ENCODE measurements around the gene LRRIQ4.

LRRIQ4 gene

DNA sequence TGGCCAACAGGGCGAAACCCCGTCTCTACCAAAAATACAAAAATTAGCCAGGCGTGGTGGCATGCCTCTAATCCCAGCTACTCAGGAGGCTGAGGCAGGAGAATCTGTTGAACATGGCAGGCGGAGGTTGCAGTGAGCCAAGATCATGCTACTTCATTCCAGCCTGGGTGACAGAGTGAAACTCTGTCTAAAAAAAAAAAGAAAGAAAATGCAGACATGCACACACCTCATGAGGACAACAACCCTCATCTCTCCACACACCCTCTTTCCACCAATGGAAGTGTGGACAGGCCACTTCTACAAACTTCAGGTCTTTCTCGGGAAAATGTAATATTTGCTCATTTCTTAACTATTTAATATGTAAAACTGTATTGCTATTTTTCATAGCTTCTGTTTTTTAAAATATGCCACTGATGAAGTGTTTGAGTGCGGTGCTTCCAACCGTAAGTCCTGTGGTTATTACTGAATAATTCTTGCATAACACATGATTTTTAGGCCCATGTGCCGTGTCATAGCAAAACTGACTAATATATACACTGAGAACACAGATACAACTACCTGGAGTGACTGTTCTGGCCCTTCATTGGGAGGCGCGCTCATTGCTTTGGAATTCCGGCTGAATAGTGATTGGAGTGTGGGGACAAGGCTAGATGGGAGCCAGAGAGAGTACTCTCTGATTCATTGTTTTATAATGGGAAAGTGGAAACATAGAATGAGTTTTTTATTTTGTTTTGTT, 34.0 kb downstream of the LRRIQ4 start:
- Histone ChIP-seq H3K36me3 (no peaks in the 10 kb centered on the region), H3K27ac (no peak overlapping the region), H3K9me3 (no peaks in the 10 kb centered on the region), H3K27me3 (no peaks in the 10 kb centered on the region), H3K4me1 (ENCODE audit: control insufficient read depth in 1 of 2, insufficient read depth in 1 of 2, low read depth in 1 of 2, low read length in 1 of 2) (peaks cover 0 to 5% of the 10 kb centered on the region in 2 experiments), H3K4me3 (ENCODE audit: low read depth in 1 of 2, low read length in 1 of 2) (no peak overlapping the region)
- no peak for TF ChIP-seq CTCF (IDR thresholded peaks at IDR 0.05)

GRCh38 chr3:169847896-169848295, 35.2 kb downstream of the LRRIQ4 start:
- Histone ChIP-seq H3K4me3 (ENCODE audit: low read depth in 1 of 2, low read length in 1 of 2) (no peak overlapping the region), H3K9me3 (no peaks in the 10 kb centered on the region), H3K4me1 (ENCODE audit: control insufficient read depth in 1 of 2, insufficient read depth in 1 of 2, low read depth in 1 of 2, low read length in 1 of 2) (peaks cover 0 to 5% of the 10 kb centered on the region in 2 experiments), H3K36me3 (no peaks in the 10 kb centered on the region), H3K27me3 (no peaks in the 10 kb centered on the region), H3K27ac (no peak overlapping the region)
- no peak for TF ChIP-seq CTCF (IDR thresholded peaks at IDR 0.05)

GRCh38 chr3:169848741-169849140, 36.1 kb downstream of the LRRIQ4 start:
- H3K9me3 ChIP-seq = no peaks in the 10 kb centered on the region
- H3K4me3 ChIP-seq (ENCODE audit: low read depth in 1 of 2, low read length in 1 of 2) = no peak overlapping the region
- no peak overlapping the region for H3K27ac ChIP-seq
- TF ChIP-seq CTCF (IDR thresholded peaks at IDR 0.05) = no peak
- H3K36me3 ChIP-seq = no peaks in the 10 kb centered on the region
- no peaks in the 10 kb centered on the region for H3K4me1 ChIP-seq (ENCODE audit: control insufficient read depth in 1 of 2, insufficient read depth in 1 of 2, low read depth in 1 of 2, low read length in 1 of 2)
- H3K27me3 ChIP-seq = no peaks in the 10 kb centered on the region

DNA sequence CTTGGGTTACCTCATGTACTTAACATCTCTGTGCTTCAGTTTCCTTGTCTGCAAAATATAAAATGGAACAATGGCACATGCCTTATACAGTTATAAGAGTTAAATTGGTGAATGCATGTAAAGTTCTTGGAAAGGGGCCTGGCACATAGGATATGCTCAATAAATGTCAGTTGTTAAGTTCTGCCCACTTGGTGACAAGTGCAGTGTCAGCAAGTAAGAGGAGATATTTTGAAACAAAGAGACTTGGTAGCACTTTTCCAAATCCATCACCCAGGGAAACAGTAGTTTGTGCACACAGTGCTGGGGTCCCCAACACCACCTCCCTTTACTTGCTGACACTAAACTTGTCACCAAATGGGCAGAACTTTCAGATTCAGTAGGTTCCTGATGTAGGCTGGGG, 37.9 kb downstream of the LRRIQ4 start:
- Histone ChIP-seq H3K9me3 (no peaks in the 10 kb centered on the region), H3K4me3 (ENCODE audit: low read depth in 1 of 2, low read length in 1 of 2) (no peak overlapping the region), H3K27ac (no peak overlapping the region), H3K4me1 (ENCODE audit: control insufficient read depth in 1 of 2, insufficient read depth in 1 of 2, low read depth in 1 of 2, low read length in 1 of 2) (no peaks in the 10 kb centered on the region), H3K36me3 (no peaks in the 10 kb centered on the region), H3K27me3 (no peaks in the 10 kb centered on the region)
- TF ChIP-seq CTCF (IDR thresholded peaks at IDR 0.05) = no peak

DNA sequence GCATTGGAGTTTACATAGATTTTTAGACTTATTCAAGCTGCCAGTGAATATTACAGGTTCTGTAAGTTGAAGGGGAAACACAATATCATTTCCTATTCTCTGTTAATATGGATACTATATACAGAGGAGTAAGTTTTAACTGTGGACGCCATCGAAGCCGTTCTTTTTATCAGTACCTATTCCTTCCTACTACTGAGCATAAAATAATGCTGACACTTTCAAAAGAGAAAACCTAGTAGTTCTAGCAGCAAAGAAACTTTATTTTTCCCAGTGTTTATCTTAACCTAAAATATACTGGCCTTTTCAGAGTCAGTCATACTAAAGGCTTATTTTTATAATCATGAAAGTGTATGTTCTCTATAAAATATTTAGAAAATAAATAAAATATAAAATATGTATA, 42.8 kb downstream of the LRRIQ4 start:
- no peak for TF ChIP-seq CTCF (IDR thresholded peaks at IDR 0.05)
- peaks cover 16% of the 10 kb centered on the region for H3K27me3 ChIP-seq

More for the DNA sequence above, 42.8 kb downstream of the LRRIQ4 start:
- H3K36me3 ChIP-seq = no peaks in the 10 kb centered on the region
- H3K9me3 ChIP-seq = no peaks in the 10 kb centered on the region
- H3K27ac ChIP-seq = no peak overlapping the region
- no peak overlapping the region for H3K4me3 ChIP-seq (ENCODE audit: low read depth in 1 of 2, low read length in 1 of 2)
- no peaks in the 10 kb centered on the region for H3K4me1 ChIP-seq (ENCODE audit: control insufficient read depth in 1 of 2, insufficient read depth in 1 of 2, low read depth in 1 of 2, low read length in 1 of 2)

Data from neutrophil (primary cell).